Astrocyte (in vitro differentiated cells and primary cell): ENCODE measurements around the gene COX8A.

Experiments used
- EZH2 ChIP-seq: IDR thresholded peaks from 2 replicates; pipeline ENCODE4 v1.6.1; 2012; ENCODE audit warnings: mild to moderate bottlenecking, low read length, inconsistent platforms; ENCODE audit not compliant: insufficient read depth
- TF ChIP-seq, protein P1 (sequence below): IDR thresholded peaks from 2 replicates; pipeline ENCODE4 v1.5.1; 2011; ENCODE audit warnings: low read depth, mild to moderate bottlenecking, inconsistent platforms, low read length, moderate library complexity; ENCODE audit not compliant: insufficient read depth

DNA sequence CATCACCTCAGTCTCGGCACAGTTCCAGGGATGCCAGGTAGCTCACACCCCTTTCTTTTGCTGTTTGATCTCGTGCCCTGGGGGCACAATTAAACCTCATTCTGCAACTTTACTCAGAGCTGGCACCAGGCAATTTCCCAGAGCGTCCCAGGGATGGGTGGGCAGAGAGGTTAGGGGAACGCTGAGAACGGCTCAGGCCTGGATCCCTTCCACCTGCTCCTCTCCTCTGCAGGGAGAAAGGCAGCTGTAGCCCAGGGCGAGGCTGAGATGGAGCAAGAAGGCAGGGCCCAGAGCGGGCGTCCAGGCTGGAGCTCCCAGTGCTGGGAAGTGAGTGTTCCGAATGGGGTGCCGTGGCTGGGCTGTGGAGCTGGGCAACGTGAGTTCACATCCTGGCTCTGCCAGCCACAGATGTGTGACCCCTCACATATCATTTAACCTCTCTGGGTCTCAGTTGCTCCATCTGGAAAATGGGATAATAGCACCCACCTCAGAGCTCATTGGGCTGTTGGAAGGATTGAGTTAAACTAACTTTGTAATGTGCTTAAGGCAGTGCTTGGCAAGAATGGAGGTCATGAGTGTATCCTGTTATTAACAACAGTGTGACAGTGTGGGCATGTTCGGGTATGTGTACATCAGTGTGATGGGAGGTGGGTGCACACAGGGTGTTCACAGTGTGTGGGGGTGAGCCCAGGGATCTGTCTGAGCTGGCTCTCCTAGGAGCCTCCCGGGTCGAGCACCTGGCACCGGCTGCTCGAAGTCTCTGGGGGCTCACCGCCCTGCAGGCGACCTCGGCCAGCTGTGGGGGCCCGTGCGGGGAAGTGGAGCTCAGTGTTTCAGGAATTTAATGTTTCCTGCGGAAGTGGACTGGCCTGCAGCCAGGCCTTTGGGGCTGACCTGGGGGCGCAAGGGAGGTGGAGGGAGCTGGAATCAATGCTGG, 27.3 kb downstream of the COX8A start:
- TF ChIP-seq, protein P1, sequence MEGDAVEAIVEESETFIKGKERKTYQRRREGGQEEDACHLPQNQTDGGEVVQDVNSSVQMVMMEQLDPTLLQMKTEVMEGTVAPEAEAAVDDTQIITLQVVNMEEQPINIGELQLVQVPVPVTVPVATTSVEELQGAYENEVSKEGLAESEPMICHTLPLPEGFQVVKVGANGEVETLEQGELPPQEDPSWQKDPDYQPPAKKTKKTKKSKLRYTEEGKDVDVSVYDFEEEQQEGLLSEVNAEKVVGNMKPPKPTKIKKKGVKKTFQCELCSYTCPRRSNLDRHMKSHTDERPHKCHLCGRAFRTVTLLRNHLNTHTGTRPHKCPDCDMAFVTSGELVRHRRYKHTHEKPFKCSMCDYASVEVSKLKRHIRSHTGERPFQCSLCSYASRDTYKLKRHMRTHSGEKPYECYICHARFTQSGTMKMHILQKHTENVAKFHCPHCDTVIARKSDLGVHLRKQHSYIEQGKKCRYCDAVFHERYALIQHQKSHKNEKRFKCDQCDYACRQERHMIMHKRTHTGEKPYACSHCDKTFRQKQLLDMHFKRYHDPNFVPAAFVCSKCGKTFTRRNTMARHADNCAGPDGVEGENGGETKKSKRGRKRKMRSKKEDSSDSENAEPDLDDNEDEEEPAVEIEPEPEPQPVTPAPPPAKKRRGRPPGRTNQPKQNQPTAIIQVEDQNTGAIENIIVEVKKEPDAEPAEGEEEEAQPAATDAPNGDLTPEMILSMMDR, result no peak
- no peak for TF ChIP-seq EZH2
